NCI-H2196 (cell line): ENCODE data around the gene STMP1.

ENCODE experiments used
- DNase-seq: peaks from one replicate; lab custom pipeline; 2025; ENCODE audit not compliant: unreplicated experiment; lab: John Stamatoyannopoulos, UW

Gene STMP1

DNA sequence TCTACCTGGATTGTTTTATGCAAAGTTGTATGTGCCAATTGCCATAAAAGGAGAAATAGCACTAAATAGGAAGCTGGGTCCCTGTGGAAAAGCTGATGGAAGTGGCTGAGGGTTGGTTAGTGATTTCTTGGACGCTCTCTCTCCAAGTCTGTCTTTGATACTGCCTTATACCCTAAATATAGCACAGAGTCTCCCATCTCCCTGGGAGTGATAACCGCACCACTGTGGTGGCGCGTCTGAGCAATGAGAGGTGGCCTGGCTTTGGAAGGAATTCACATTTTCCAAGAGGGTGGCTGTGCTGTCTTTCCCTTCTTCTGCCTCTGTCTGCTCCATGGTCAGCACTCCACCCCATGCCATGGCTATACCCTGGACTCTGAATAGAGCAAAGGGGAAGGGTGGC lies 31.2 kb downstream of the STMP1 start:
- no peak for DNase-seq

DNA sequence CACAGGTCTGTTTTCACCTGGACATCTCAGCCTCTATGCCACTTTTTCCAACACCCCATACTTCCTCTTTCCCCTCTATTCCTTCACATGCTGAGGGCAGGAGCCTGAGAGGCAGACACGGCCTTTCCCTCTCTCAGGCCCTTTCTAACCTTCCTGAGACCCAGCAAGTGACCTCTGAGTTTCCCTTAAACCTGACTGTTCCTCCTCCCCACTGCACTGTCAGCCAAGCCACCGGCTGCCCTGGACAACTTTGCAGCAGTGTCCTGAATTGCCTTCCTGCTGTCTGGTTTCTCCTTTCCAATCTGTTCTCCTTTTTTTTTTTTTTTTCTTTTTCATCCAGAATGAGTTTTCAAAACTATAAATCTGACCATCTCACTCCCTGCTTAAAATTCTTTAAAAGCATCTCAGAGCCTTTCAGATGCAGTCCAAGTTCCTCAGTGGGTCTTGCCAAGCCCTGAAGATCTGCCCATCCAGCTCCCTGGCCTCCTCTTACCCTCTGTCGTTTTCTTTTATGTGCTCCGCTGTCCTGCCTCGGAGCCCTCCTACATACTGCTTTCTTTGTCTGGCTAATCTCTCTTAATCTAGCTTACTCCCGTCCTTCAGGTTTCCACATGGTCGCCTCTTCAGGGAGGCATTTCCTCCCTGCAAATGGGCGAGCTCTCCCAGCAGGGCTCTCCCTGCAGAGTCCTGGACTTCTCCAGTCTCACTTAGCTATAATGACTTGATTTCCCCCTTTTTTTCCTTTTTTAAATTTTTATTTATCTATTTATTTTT lies 35.1 kb downstream of the STMP1 start:
- no peak for DNase-seq

DNA sequence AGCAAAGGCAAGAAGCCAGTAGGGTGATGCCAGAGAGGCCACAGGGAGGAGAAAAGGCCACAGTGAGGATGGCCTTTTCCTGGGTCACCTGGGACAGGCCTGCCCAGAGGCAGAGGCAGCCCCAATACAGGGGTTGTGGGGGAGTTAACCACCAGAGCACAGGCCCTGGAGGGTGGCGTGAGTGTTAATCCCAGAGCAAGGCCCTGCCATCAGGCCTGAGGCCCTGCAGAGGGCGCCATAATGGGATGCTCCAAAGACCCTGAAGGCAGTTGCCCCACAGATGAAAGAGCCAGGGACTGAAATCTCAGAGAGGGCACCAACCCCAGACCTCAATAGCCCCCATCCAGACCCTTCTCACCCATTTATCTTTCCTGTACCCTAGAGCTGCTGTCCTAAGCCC lies 41.8 kb downstream of the STMP1 start:
- no peak for DNase-seq

DNA sequence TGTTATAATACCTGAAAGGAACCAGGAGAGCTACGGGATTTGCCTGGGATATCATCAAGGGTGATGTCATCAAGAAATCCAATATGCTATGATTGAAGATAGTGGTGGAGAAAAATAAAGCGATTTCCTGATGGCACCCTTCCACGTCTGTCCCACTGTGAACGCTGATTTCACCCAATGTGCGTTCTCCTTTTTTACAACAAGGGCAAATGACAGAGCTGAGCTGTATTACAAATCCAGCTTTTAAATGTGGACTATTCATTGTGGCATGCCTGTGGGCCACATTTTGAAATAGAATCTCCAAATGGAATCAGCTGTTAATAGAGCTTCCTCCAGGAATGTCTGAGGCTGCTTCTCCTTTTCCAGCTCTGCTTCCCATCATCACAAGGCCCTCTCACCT lies 42.4 kb downstream of the STMP1 start:
- peak; percentile 67 for DNase-seq

DNA sequence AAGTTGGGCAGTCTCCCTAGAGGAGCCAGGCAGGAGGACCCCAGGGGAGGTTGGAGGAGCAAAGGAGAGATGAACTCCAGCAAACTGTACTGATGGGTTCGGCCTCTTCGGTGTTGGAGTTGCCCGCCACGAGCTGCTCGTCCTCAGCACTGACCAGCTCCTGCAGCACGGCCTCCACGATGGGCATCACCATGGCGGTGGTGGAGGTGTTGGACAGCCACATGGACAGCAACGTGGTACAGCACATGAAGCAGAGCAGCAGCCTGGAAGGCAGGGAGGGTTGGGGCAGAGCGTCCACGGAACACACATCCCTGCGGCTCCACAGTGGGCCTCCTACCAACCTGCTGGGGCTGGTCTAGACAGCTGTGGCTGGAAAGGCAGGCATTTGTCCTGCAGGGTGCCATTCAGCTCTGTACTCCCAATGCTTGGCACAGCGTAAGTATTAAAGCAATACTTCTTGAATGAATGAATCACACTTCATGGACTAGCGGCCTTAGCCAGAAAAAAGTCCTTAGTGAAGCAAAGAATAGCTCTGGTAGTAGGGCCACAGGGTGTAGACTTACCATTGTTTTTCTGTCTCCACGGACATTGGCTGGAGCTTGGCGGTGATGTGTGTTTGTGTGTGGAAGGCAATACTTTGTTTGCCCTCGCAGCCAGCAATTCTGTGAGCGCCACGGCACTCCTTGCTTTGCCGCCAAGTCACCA lies 43.9 kb downstream of the STMP1 start:
- no peak for DNase-seq

DNA sequence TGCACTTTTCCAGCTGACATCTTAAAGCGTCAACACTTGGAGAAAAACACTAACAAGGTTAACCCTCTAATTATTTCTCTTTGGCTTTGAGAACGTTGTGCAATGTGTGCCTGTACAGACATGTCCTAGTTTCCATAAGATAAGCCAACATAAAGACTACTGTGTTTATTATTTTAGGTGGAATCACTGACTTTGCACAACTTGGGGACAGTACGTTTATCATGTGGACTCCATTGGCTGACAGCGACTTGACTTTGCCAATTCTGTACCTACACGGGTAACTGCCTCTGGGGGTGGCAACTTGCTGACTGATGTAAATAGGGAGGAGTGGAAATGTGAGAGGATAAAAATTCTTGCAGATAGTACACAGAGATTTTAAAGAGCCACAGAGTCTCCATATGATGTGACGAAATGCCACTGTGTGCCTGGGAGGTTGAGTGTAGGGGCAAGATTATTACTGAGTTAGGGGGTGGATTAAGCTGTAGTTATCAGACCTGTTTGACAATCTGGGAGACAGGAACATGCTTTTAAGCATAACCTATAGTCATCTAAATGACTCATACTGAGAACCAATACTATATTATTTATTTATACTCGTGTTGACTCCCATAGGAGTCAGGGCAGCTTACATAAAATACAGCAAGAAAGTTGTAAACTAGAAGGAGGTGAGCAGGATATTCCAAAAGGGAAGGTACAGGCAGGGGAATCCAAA lies 44.7 kb downstream of the STMP1 start:
- DNase-seq = no peak

DNA sequence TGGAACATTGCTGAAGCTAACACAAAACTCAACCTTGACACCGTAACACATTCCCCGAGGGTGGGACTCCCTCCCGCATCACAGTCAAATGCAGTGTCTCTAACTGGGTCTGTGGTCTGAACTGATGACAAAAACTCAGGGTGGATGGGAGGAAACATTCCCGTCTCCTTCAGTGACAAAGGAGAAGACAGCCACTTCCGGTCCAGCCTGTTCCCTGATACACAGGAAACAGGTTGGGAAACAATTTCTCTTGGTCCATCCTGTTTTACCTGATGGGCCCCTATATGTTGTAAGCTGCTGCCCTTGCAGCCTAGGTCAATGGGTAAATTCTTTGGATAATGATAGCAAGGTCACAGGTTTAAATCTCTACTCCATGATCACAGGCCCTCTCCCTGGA lies 45.3 kb downstream of the STMP1 start:
- DNase-seq = no peak

DNA sequence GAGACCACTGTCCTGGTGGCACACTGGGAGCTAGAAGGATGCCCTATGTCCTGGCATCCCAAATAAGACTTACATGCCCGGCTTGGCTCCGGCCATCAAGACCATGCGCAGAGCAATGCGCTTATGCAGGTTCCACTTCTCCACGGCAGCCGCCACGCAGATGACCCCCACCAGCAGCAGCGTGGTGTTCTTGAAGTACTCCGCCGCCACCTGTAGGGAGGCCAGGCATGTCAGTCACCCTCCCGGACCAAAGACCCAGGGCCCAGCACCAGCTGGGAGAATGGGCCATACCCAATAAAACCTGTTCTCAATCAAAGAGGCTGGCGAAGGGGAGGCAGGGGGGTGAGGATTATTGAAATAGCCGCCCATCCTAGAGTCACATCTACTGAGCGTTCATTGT lies 45.7 kb downstream of the STMP1 start:
- no peak for DNase-seq

DNA sequence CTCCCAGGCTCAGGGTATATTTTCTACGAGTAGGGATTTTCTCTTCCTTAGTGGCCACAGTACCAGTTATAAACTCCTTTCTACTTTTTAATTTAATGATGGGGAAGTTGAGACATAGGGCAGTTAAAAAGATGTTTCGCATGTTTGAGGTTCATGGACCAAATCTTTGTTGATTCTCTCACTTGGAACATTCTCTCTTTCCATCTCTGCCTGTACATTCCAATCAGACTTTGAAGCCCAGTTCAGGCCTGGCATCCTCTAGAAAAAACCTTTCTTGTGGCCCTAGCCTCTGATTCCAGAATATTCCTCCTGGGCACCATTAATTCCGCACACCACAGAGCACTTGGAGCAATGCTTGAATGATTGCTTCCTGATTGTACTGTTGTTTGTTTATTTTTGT lies 47.2 kb downstream of the STMP1 start:
- no peak for DNase-seq

DNA sequence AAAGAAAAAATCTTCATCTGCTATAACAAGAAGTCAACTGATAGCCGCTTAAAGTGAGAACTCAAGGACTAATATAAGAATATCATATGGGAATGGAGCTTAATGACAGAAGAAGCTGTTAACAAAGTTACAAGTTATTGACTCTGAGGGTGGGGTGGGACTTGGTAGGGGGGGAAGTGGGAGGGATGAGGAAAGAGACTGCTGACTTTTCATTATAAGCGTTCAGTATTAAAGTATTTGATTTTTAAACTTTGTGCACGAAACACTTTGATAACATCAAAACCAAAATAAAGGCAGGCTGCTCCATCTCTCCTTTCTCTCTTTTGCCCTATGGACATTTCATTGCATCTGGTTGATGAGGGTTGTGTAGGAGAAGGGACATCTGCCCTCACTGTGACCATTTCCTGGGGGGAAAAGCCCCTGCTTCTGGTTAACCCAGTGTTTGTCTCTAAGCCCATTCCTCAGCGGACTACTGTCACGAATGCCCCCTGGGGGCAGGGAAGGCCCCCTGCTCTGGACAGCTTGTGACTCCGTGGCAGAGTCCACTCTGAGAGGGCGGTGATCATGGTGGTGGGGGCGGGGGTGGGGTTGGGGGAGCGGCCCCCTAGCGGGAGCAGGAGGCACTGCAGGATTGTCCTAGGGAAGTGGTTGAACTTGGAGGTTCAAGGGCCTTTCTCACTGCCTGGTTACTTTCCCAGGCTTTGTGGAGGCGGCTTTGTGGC lies 48.3 kb downstream of the STMP1 start:
- no peak for DNase-seq

DNA sequence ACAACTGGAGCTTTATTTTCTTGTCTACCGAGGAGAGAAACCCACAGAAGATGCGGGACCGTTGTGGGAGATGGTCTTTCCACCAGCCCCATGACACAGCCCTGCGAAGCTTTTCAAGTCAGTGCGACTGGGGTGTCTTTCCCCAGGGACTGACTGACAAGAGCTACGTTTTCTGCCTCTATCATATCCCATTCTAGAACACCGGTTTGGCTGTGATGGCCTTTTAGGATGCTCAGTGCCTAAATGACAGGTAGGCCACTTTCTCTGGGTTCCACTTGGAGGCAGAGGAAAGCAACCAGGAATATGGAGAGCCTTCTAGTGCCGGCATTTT lies 48.8 kb downstream of the STMP1 start:
- DNase-seq = no peak

DNA sequence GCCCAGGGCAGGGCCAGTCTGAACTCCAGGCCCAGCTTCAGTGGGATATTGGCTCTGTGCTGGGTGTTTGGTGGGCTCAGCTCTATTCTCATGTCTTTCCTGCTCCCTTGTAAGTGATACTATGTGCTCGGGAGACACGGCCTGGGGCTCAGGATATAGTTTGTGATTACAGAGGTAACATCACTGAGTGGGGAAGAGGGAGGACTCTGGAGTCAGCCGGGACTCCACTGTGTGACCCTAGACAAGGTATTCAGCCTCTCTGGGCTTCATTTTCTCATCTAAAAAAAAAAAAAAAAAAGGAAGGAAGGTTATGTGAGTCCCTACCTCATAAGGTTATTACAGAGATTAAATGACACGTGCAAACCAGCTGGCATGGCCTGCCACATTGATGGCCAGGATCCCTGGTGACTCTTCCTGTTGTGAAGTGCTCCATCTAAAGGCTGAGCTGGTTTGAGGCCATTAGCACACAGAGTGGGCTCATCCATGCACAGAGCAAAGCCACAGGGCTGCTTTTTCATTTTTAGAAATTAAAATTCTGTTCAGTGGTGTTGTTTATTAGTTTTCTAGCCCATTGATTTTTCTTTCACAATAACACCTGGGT lies 50.0 kb downstream of the STMP1 start:
- DNase-seq = peak; percentile 10

DNA sequence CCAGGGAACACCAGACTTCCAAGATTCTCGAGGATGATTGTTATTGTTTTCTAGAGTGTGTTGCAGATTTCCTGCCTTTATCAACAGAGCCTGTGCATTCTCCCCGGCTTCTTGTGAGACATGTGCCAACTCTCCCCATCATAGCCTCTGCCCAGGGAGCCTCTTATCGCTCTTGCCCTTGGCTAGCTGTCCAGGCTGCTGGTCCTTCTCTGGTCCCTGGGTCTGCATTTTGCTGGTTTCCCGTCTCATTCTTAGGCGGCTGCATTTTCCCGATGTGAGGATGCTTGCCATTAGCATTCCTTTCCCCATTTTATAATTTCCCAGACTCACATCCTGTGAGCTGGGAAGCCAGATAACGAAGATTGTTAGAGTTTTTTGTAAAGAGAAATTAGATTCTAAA lies 50.5 kb downstream of the STMP1 start:
- DNase-seq = no peak

DNA sequence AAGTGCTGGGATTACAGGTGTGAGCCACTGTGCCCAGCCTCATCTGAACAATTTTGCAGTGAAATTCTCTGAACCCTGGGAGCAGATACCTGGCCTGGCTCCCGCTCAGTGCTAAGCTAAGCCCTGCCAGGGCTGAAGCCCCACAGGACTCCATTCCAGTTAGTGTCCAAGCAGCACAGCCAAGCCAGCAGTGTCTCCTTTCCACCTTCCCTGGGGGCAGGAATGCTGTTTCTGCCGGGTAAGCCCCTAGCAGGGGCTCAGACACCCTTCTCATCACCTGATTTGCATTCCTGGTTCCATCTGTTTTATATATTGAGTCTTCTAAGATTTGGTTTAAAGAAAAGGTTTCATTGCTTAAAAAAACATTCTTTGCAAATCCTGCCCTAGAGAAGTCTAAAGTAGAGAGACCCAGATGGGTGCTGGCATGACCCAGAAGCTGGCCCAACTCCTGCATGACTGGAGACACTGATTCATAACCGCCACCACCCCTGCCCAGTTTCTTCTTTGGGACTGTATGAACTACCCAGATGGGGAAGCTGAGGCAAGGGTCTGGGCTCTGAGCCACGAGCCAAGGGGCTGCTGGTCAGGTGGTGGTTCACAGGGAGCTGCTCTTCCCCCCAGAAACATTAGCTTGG lies 51.6 kb downstream of the STMP1 start:
- no peak for DNase-seq

DNA sequence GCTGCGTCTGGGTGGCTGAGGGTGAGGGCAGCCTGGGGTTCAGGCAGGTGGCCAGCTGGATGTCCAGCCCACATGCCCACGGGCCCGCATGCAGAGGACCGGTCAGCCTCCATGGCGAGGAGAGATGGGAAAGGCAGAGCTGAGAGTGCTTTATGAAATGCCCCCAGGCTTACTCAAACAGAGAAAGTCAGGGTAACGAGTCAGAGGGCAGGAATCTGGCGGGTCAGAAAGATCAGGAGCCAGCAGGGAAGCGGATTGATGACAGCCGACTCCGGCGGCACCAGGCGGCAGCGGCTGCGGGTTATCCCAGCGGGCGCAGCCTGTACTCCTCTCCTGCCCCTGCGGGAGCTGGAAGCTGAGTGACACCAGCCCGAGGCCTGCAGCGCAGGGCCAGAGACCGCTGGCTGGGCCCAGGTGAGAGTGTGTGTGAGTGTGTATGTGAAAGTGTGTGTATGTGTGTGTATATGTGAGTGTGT lies 52.3 kb downstream of the STMP1 start:
- DNase-seq = no peak

DNA sequence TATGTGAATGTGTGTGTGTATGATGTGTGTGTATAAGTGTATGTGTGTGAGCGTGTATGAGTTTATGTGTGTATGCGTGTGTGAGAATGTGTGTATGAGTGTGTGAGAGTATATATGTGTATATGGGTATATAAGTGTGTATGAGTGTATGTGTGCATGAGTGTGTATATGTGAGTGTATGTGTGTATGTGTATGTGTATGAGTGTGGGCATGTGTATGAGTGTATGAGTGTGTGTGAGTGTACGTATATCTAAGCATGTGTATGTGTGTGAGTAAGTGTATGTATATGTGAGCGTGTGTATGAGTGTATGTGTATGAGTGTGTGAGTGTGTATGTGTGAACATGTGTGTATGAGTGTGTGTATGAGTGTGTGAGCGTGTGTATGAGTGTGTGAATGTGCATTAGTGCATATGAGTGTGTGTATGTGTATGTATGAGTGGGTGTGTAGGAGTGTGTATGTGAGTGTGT lies 52.8 kb downstream of the STMP1 start:
- no peak for DNase-seq

DNA sequence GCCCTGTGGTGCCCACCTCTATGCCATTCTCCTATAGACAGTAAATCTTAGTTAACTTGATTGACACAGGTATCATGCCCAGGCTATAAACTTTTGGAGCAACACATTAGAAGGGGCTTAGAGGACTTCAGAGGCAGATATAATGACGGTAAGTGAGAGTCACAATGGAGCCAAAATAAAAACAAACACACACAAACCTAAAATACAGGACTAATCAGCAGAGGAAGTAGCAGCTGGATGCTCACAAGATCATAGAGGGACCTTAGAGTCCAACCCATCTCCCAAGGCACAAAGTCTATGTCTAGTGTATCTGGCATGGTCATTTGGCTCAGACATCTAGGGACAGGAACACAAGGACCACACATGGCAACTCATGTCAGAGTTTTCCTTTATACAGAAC lies 53.4 kb downstream of the STMP1 start:
- no peak for DNase-seq

DNA sequence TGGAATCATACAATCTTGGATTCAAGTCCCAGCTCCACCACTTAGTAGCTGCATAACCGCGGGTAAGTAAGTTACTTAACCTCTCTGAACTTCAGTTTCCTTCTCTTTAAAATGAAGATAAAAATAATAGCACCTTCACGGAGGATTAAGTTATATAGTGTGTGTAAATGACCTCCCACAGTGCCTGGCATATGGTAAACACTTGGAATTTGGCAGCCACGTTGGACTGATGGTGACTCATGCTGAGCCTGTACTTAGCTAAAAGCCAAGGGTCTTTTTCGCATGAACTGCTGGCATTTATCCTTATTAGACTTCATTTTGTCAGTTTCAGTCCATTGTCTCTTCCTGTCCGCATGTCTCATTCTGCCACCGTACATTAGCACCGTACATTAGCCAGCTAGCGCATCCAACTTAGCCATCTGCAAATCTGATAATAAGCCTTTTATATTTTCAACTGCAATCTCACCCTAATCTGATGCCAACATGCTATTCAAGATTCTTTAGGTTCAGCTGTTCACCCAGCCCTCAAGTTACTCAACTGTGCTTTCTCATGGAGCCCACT lies 54.4 kb downstream of the STMP1 start:
- no peak for DNase-seq

DNA sequence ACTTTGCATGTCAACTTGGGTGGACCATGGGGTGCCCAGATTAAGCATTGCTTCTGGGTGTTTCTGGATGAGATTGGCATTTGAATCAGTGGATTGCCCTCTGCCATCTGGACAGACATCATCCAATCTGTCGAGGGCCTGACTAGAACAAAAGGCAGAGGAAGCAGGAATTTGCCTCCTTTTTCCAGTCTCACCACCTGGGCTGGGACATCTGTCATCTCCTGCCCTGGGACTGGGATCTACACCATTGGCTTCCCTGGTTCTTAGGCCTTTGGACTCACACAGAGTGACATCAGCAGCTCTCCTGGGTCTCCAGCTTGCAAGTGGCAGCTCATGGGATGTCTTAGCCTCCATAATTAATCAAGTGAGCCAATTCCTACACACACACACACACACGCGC lies 55.4 kb downstream of the STMP1 start:
- no peak for DNase-seq

DNA sequence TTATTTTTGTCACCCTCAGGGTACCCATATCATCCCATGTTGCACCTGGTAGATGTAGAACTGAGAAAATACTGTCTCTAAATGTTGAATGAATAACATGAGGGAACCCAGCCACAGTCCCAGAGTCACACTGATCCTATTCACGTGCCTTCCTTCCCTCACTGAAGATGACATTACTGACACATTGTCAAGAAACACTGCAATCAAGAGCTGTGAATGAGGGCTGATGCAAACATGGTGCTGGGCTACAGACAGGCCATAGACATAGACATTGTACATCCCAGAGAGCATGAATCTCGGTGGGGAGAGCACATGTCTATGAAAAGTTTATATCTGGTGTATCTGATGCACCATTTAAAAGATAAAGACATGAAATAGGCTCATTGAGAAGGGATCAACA lies 55.9 kb downstream of the STMP1 start:
- no peak for DNase-seq
